A549 (cell line): ENCODE measurements around the gene IRF6. TPM values are rescaled to one million over a fixed set of nuclear protein-coding genes. Genes with fewer than 3 reads are reported as not detected.

Experiments used
- ATAC-seq, 2 experiments: fragments of 200-7000 bp in 1 of 2; fragments of >200 bp in 1 of 2; cut with Nextera tagmentation in 1 of 2; cut with Tn5 transposase in 1 of 2; 3 replicates each; pipeline versions ENCODE4 v1.8.0 to v1.9.1; 2018 to 2020; ENCODE audit warnings: mild to moderate bottlenecking in 1 of 2, moderate library complexity in 1 of 2
- CTCF ChIA-PET: fragments of 300-600 bp; sonication (Branson Sonifier 250); formaldehyde crosslinking; extraction: SDS; loops from one replicate; lab custom pipeline; 2021; ENCODE audit warnings: antibody characterized with exemption, inconsistent platforms; lab: Yijun Ruan, JAX
- POLR2A ChIA-PET: fragments of 350-600 bp; formaldehyde crosslinking; extraction: SDS; loops from one replicate; lab custom pipeline; 2021; ENCODE audit warnings: antibody characterized with exemption, inconsistent platforms; lab: Yijun Ruan, JAX
- DNase-seq, 2 experiments: peaks; one replicate each; pipeline versions ENCODE4 v3.0.0 to v3.0.0-alpha.2; 2011 to 2016; ENCODE audit warnings: low read depth in 1 of 2, low spot score in 1 of 2
- FAIRE-seq: peaks from 2 replicates; lab custom pipeline; 2011; peaks lifted over from hg19 to GRCh38; lab: Jason Lieb, UNC
- H3K27ac ChIP-seq, 2 experiments: fragments of >200 bp; sonication (Bioruptor Twin); formaldehyde crosslinking; 3 replicates each; pipeline ENCODE4 v1.5.1; 2016 to 2017
- H3K4me1 ChIP-seq: fragments of >200 bp; sonication (Bioruptor Twin); formaldehyde crosslinking; 3 replicates; pipeline ENCODE4 v1.6.1; 2016
- H3K4me2 ChIP-seq: fragments of >200 bp; sonication (Bioruptor Twin); formaldehyde crosslinking; 3 replicates; pipeline ENCODE4 v1.6.1; 2016
- H3K4me3 ChIP-seq: fragments of >200 bp; sonication (Bioruptor Twin); formaldehyde crosslinking; 3 replicates; pipeline ENCODE4 v1.5.1; 2016
- H3K9me3 ChIP-seq: fragments of >200 bp; sonication (Bioruptor Twin); formaldehyde crosslinking; 3 replicates; pipeline ENCODE4 v1.6.1; 2016
- BHLHE40 ChIP-seq: IDR thresholded peaks from 2 replicates; pipeline ENCODE4 v1.6.1; 2012; ENCODE audit warnings: low read depth, low read length, inconsistent platforms
- CBX8 ChIP-seq: fragments of 200-600 bp; sonication (generic); IDR thresholded peaks from 2 replicates; pipeline ENCODE4 v1.6.1; 2016
- CHD4 ChIP-seq: fragments of 200-600 bp; sonication (generic); IDR thresholded peaks from 2 replicates; pipeline ENCODE4 v1.6.1; 2016; ENCODE audit warnings: antibody characterized with exemption, mild to moderate bottlenecking, borderline replicate concordance
- EP300 ChIP-seq, 2 experiments: fragments of >200 bp; sonication (Bioruptor Twin); formaldehyde crosslinking; IDR thresholded peaks; 2 replicates in 1 of 2; 3 replicates in 1 of 2; pipeline ENCODE4 v1.6.1; 2016 to 2017
- ESRRA ChIP-seq: fragments of 150-350 bp; IDR thresholded peaks from 2 replicates; pipeline ENCODE4 v1.6.1; 2014; ENCODE audit warnings: mild to moderate bottlenecking, low read length, borderline replicate concordance
- FOSL2 ChIP-seq, 2 experiments: fragments of 450-650 bp in 1 of 2; fragments of >200 bp in 1 of 2; sonication (Bioruptor Twin) in 1 of 2; formaldehyde crosslinking; IDR thresholded peaks; 2 replicates each; pipeline versions ENCODE4 v1.5.0 to v1.6.1; 2016 to 2020; ENCODE audit warnings: mild to moderate bottlenecking in 1 of 2, moderate library complexity in 1 of 2
- FOXS1 ChIP-seq: fragments of 250-450 bp; sonication (Bioruptor Pico); IDR thresholded peaks from 2 replicates; pipeline ENCODE4 v1.5.0; 2020; ENCODE audit warnings: mild to moderate bottlenecking, moderate library complexity
- HOXA7 ChIP-seq: fragments of 250-450 bp; sonication (Bioruptor Pico); IDR thresholded peaks from 2 replicates; pipeline ENCODE4 v1.5.0; 2020; ENCODE audit warnings: mild to moderate bottlenecking, moderate library complexity
- HOXB13 ChIP-seq: fragments of 250-450 bp; sonication (Bioruptor Pico); IDR thresholded peaks from 2 replicates; pipeline ENCODE4 v1.5.0; 2020; ENCODE audit warnings: low read depth, mild to moderate bottlenecking, moderate library complexity
- MYC ChIP-seq: IDR thresholded peaks from 2 replicates; pipeline ENCODE4 v1.6.1; 2012; ENCODE audit warnings: mild to moderate bottlenecking, inconsistent platforms, low read length, improper control_type of control experiment, borderline replicate concordance
- NR3C1 ChIP-seq: fragments of >200 bp; sonication (Bioruptor Twin); formaldehyde crosslinking; IDR thresholded peaks from 3 replicates; pipeline ENCODE4 v1.6.1; 2017
- RAD21 ChIP-seq, 2 experiments: fragments of >200 bp in 1 of 2; sonication (Bioruptor Twin) in 1 of 2; formaldehyde crosslinking in 1 of 2; IDR thresholded peaks in 1 of 2; conservative IDR thresholded peaks in 1 of 2; 2 replicates in 1 of 2; 3 replicates in 1 of 2; pipeline ENCODE4 v1.6.1; 2012 to 2018; ENCODE audit warnings: inconsistent platforms in 1 of 2
- ZSCAN20 ChIP-seq: fragments of 250-450 bp; sonication (Bioruptor Pico); IDR thresholded peaks from 2 replicates; pipeline ENCODE4 v1.8.0; 2022; ENCODE audit warnings: mild to moderate bottlenecking, moderate library complexity
- WGBS: methylation state at CpG from one replicate; pipeline ENCODE4 v1.1.6; 2017; ENCODE audit errors: missing lambda C conversion rate; 5-methylcytosine and 5-hydroxymethylcytosine counted together
- polyA plus RNA-seq, 4 experiments: library from polyadenylated mRNA; depleted of rRNA in 3 of 4; stranded (reverse); fragments of >200 nt; fragmentation: RNase III in 1 of 4; extraction: RNeasy Plus Mini Kit Qiagen cat#74134 plus additional on column Dnase treatment in 1 of 4; gene quantifications; 2 replicates in 3 of 4; 3 replicates in 1 of 4; pipeline ENCODE4 v1.2.3, GENCODE V29; 2011 to 2017
- TF ChIP-seq, protein P1 (sequence below): fragments of >200 bp; sonication (Bioruptor Twin); formaldehyde crosslinking; IDR thresholded peaks from 3 replicates; pipeline ENCODE4 v1.6.1; 2016
- TF ChIP-seq, protein P2 (sequence below): fragments of 250-450 bp; sonication (Bioruptor Pico); IDR thresholded peaks from 2 replicates; pipeline ENCODE4 v1.5.0; 2021; ENCODE audit warnings: mild to moderate bottlenecking, moderate library complexity, borderline replicate concordance
- TF ChIP-seq, protein P3 (sequence below): fragments of >200 bp; sonication (Bioruptor Twin); formaldehyde crosslinking; IDR thresholded peaks from 3 replicates; pipeline ENCODE4 v1.5.1; 2016
- TF ChIP-seq, protein P4 (sequence below): IDR thresholded peaks from 2 replicates; pipeline ENCODE4 v1.6.1; 2012
- TF ChIP-seq, protein P5 (sequence below): fragments of 250-450 bp; sonication (Bioruptor Pico); IDR thresholded peaks from 2 replicates; pipeline ENCODE4 v1.5.0; 2020; ENCODE audit warnings: low read depth, mild to moderate bottlenecking, moderate library complexity
- TF ChIP-seq, protein P6 (sequence below): fragments of >200 bp; sonication (Bioruptor Twin); formaldehyde crosslinking; IDR thresholded peaks from 2 replicates; pipeline ENCODE4 v1.6.1; 2016
- TF ChIP-seq, protein P7 (sequence below): fragments of 200-600 bp; sonication (generic); IDR thresholded peaks from 2 replicates; pipeline ENCODE4 v1.6.1; 2016; ENCODE audit warnings: antibody characterized with exemption, mild to moderate bottlenecking, moderate library complexity

IRF6 gene
- polyA plus RNA-seq, 2 of the 4 experiments (the other 2 are of a cell fraction) = 0.08 to 0.22 TPM

DNA sequence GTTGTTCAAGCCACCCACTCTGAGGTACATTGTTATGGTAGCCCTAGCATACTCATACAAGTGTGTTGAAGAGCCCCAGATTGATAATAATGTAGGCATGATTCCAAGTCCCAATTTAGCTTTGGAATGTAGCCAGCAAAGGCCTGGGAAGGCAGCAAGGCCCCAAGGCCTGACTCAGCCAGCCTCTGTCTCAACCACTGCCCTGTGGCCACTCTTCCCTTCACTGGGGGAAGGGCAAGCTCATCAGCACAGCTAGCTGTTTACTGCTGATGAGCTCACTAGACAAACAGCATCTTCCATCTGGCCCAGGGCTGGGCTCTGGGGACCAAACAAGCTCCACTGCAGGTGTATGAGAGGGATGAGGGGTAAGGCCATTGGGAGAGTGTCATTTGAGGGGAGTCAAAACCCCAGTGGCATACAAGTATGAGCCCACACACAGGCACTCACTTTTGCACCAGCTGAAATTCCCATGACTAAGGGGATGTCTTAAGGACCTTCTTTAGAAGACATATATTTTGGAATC, 2.2 kb upstream of the IRF6 start:
- peak in 1 of 2 experiments; percentile 70 for DNase-seq
- Histone ChIP-seq H3K27ac (no peak overlapping the region), H3K4me2 (peak overlapping the region; percentile 12; the same call in 2 of the 3 replicates), H3K4me1 (peaks cover 10% of the 10 kb centered on the region), H3K4me3 (no peak overlapping the region), H3K9me3 (no peaks in the 10 kb centered on the region)
- ChIA-PET POLR2A (interaction anchor here (0.6 to 1.5 kb wide), 4 partner anchors 15 to 48 kb away, joined by 3 to 6 read pairs (median 4); partner anchors contain the start of genes C1orf74 and UTP25), CTCF (interaction anchor here (0.7 to 1.9 kb wide), 4 partner anchors 14 to 498 kb away, joined by 3 to 19 read pairs (median 3); partner anchors contain the start of gene UTP25)
- FAIRE-seq = no peak
- peak; percentile 67 to 75 for ATAC-seq
- TF ChIP-seq, protein P1, sequence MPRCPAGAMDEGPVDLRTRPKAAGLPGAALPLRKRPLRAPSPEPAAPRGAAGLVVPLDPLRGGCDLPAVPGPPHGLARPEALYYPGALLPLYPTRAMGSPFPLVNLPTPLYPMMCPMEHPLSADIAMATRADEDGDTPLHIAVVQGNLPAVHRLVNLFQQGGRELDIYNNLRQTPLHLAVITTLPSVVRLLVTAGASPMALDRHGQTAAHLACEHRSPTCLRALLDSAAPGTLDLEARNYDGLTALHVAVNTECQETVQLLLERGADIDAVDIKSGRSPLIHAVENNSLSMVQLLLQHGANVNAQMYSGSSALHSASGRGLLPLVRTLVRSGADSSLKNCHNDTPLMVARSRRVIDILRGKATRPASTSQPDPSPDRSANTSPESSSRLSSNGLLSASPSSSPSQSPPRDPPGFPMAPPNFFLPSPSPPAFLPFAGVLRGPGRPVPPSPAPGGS = no peak
- no peak for TF ChIP-seq HOXA7 (CRISPR knock-in tag)
- no peak for TF ChIP-seq MYC
- TF ChIP-seq FOSL2 (IDR thresholded peaks at IDR 0.05) = no peak
- peak; percentile 25; the same call in 1 of the 2 replicates for TF ChIP-seq FOSL2 (CRISPR knock-in tag; IDR thresholded peaks at IDR 0.05)
- TF ChIP-seq FOXS1 = no peak

DNA sequence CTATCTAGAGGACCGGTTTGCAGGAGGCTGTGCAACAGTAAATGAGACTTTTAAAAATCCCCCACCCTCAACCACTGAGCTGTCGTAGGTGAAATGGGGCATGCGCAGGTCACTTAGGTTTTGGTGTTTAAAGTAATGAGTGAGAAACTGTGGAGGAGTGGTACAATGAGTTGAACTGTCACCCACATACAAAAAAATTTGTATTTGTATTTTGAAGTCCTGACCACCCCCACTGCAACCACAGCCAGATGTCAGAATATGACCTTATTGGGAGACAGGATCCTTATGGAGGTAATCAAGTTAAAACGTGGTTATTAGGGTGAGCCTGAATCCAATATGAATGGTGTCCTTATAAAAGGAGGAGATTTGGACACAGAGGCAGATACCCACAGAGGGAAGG, 1.6 kb upstream of the IRF6 start:
- TF ChIP-seq MYC = no peak
- TF ChIP-seq ESRRA = no peak
- no peak for TF ChIP-seq EP300 (IDR thresholded peaks at IDR 0.05)
- TF ChIP-seq, protein P2, sequence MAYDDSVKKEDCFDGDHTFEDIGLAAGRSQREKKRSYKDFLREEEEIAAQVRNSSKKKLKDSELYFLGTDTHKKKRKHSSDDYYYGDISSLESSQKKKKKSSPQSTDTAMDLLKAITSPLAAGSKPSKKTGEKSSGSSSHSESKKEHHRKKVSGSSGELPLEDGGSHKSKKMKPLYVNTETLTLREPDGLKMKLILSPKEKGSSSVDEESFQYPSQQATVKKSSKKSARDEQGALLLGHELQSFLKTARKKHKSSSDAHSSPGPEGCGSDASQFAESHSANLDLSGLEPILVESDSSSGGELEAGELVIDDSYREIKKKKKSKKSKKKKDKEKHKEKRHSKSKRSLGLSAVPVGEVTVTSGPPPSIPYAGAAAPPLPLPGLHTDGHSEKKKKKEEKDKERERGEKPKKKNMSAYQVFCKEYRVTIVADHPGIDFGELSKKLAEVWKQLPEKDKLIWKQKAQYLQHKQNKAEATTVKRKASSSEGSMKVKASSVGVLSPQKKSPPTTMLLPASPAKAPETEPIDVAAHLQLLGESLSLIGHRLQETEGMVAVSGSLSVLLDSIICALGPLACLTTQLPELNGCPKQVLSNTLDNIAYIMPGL = no peak
- no peak for TF ChIP-seq CBX8
- TF ChIP-seq, protein P3, sequence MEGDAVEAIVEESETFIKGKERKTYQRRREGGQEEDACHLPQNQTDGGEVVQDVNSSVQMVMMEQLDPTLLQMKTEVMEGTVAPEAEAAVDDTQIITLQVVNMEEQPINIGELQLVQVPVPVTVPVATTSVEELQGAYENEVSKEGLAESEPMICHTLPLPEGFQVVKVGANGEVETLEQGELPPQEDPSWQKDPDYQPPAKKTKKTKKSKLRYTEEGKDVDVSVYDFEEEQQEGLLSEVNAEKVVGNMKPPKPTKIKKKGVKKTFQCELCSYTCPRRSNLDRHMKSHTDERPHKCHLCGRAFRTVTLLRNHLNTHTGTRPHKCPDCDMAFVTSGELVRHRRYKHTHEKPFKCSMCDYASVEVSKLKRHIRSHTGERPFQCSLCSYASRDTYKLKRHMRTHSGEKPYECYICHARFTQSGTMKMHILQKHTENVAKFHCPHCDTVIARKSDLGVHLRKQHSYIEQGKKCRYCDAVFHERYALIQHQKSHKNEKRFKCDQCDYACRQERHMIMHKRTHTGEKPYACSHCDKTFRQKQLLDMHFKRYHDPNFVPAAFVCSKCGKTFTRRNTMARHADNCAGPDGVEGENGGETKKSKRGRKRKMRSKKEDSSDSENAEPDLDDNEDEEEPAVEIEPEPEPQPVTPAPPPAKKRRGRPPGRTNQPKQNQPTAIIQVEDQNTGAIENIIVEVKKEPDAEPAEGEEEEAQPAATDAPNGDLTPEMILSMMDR = no peak
- TF ChIP-seq FOSL2 (IDR thresholded peaks at IDR 0.05) = no peak
- TF ChIP-seq FOSL2 (CRISPR knock-in tag; IDR thresholded peaks at IDR 0.05) = no peak
- TF ChIP-seq CHD4 = no peak
- TF ChIP-seq, protein P4, sequence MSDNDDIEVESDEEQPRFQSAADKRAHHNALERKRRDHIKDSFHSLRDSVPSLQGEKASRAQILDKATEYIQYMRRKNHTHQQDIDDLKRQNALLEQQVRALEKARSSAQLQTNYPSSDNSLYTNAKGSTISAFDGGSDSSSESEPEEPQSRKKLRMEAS = no peak
- TF ChIP-seq ZSCAN20 (CRISPR knock-in tag) = no peak
- no peak for TF ChIP-seq BHLHE40
- no peak for TF ChIP-seq HOXB13
- ChIA-PET POLR2A (interaction anchor here (0.6 to 1.5 kb wide), 4 partner anchors 16 to 47 kb away, joined by 3 to 6 read pairs (median 4); partner anchors contain the start of genes C1orf74 and UTP25), CTCF (interaction anchor here (0.7 to 1.9 kb wide), 4 partner anchors 15 to 499 kb away, joined by 3 to 19 read pairs (median 3); partner anchors contain the start of gene UTP25)
- DNase-seq (no peak), FAIRE-seq (no peak), ATAC-seq (no peak)
- Histone ChIP-seq H3K4me3 (no peak overlapping the region), H3K4me2 (peak overlapping the region; percentile 12; the same call in 1 of the 3 replicates), H3K4me1 (peaks cover 10% of the 10 kb centered on the region), H3K9me3 (no peaks in the 10 kb centered on the region), H3K27ac (no peak overlapping the region)
- WGBS = 76% methylated on average over 4 of the region's 4 CpGs

DNA sequence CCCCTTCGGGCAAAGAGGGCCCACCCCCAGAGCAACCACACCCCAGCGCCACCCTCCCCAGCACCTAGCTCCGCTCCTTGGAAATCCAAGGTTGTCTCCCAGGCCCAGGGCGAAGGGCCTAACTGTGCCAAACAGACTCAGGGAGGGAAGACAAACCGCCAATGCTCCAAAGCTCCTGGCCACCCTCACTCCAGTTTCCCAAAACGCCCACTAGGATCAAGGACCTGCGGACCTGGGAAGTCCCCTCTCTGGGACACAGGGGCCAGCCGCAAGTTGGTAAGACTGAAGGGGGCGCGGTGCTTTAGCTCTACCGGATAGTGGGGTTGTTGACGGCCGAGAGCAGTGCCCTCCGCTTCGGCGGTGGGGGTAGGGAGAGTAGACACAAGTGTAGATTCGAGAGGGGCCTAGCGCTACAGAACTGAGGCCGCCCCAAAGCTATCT, 581 bp downstream of the IRF6 start:
- DNase-seq (no peak), FAIRE-seq (no peak), ATAC-seq (no peak)
- 90% methylated on average over 8 of the region's 19 CpGs for WGBS
- ChIA-PET POLR2A (no interaction called here), CTCF (interaction anchor here (2.5 kb wide), 1 partner anchor 18 kb away, joined by 11 read pairs; no protein-coding TSS in a partner anchor)
- Histone ChIP-seq H3K9me3 (no peaks in the 10 kb centered on the region), H3K27ac (no peak overlapping the region), H3K4me2 (no peak overlapping the region), H3K4me3 (no peak overlapping the region), H3K4me1 (peaks cover 10% of the 10 kb centered on the region)
- TF ChIP-seq, protein P5, sequence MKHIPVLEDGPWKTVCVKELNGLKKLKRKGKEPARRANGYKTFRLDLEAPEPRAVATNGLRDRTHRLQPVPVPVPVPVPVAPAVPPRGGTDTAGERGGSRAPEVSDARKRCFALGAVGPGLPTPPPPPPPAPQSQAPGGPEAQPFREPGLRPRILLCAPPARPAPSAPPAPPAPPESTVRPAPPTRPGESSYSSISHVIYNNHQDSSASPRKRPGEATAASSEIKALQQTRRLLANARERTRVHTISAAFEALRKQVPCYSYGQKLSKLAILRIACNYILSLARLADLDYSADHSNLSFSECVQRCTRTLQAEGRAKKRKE (CRISPR knock-in tag) = no peak
- no peak for TF ChIP-seq CHD4
- TF ChIP-seq, protein P4 = no peak
- TF ChIP-seq, protein P6, sequence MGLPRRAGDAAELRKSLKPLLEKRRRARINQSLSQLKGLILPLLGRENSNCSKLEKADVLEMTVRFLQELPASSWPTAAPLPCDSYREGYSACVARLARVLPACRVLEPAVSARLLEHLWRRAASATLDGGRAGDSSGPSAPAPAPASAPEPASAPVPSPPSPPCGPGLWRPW = no peak
- TF ChIP-seq NR3C1 = no peak
- TF ChIP-seq BHLHE40 = no peak
- TF ChIP-seq ZSCAN20 (CRISPR knock-in tag) = no peak
- TF ChIP-seq, protein P7, sequence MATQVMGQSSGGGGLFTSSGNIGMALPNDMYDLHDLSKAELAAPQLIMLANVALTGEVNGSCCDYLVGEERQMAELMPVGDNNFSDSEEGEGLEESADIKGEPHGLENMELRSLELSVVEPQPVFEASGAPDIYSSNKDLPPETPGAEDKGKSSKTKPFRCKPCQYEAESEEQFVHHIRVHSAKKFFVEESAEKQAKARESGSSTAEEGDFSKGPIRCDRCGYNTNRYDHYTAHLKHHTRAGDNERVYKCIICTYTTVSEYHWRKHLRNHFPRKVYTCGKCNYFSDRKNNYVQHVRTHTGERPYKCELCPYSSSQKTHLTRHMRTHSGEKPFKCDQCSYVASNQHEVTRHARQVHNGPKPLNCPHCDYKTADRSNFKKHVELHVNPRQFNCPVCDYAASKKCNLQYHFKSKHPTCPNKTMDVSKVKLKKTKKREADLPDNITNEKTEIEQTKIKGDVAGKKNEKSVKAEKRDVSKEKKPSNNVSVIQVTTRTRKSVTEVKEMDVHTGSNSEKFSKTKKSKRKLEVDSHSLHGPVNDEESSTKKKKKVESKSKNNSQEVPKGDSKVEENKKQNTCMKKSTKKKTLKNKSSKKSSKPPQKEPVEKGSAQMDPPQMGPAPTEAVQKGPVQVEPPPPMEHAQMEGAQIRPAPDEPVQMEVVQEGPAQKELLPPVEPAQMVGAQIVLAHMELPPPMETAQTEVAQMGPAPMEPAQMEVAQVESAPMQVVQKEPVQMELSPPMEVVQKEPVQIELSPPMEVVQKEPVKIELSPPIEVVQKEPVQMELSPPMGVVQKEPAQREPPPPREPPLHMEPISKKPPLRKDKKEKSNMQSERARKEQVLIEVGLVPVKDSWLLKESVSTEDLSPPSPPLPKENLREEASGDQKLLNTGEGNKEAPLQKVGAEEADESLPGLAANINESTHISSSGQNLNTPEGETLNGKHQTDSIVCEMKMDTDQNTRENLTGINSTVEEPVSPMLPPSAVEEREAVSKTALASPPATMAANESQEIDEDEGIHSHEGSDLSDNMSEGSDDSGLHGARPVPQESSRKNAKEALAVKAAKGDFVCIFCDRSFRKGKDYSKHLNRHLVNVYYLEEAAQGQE = no peak
- no peak for TF ChIP-seq RAD21 (conservative IDR thresholded peaks at IDR 0.05 in 1 of 2, IDR thresholded peaks at IDR 0.05 in 1 of 2)
- no peak for TF ChIP-seq FOXS1
- no peak for TF ChIP-seq EP300 (IDR thresholded peaks at IDR 0.05)
